Chondrocyte (in vitro differentiated cells): ENCODE results near the gene PM20D2. TPM values are rescaled to one million over a fixed set of nuclear protein-coding genes. Genes with fewer than 3 reads are reported as not detected.

Experiments
- DNase-seq: peaks from one replicate; pipeline ENCODE4 v3.0.0; 2021; ENCODE audit warnings: mixed read lengths, low spot score
- H3K27ac Mint-ChIP-seq: one replicate; pipeline ENCODE4 v1.8.0; 2021; ENCODE audit warnings: mild to moderate bottlenecking, moderate library complexity, mixed read lengths; ENCODE audit not compliant: unreplicated experiment
- H3K27me3 Mint-ChIP-seq: 2 replicates; pipeline ENCODE4 v1.8.0; 2021; ENCODE audit warnings: low read depth, mixed read lengths
- H3K36me3 Mint-ChIP-seq: 2 replicates; pipeline ENCODE4 v1.8.0; 2021; ENCODE audit warnings: low read depth, mixed read lengths
- H3K4me1 Mint-ChIP-seq: 2 replicates; pipeline ENCODE4 v1.8.0; 2021; ENCODE audit warnings: low read depth, mild to moderate bottlenecking, mixed read lengths
- H3K4me3 Mint-ChIP-seq: one replicate; pipeline ENCODE4 v1.8.0; 2021; ENCODE audit warnings: mild to moderate bottlenecking, moderate library complexity, mixed read lengths; ENCODE audit not compliant: unreplicated experiment
- H3K9me3 Mint-ChIP-seq: 2 replicates; pipeline ENCODE4 v1.8.0; 2021; ENCODE audit warnings: low read depth, mixed read lengths
- total RNA-seq: library from RNA; stranded (reverse); gene quantifications from 3 replicates; pipeline ENCODE4 v1.2.1, GENCODE V29; 2021
- TF ChIP-seq, protein P1 (sequence below): fragments of 200-600 bp; sonication (generic); IDR thresholded peaks from 2 replicates; pipeline ENCODE4 v1.5.0; 2021; ENCODE audit warnings: antibody characterized with exemption, mild to moderate bottlenecking, moderate library complexity

PM20D2 gene
- total RNA-seq, 1 donor from 2014 or later = 6.2 TPM

GRCh38 chr6:89138173-89138572, 7.7 kb upstream of the PM20D2 start:
- Mint-ChIP-seq H3K27me3 (no peaks in the 10 kb centered on the region), H3K9me3 (no peaks in the 10 kb centered on the region), H3K36me3 (no peaks in the 10 kb centered on the region), H3K27ac (no peak overlapping the region), H3K4me1 (peaks cover 46% of the 10 kb centered on the region), H3K4me3 (no peak overlapping the region)
- TF ChIP-seq, protein P1, sequence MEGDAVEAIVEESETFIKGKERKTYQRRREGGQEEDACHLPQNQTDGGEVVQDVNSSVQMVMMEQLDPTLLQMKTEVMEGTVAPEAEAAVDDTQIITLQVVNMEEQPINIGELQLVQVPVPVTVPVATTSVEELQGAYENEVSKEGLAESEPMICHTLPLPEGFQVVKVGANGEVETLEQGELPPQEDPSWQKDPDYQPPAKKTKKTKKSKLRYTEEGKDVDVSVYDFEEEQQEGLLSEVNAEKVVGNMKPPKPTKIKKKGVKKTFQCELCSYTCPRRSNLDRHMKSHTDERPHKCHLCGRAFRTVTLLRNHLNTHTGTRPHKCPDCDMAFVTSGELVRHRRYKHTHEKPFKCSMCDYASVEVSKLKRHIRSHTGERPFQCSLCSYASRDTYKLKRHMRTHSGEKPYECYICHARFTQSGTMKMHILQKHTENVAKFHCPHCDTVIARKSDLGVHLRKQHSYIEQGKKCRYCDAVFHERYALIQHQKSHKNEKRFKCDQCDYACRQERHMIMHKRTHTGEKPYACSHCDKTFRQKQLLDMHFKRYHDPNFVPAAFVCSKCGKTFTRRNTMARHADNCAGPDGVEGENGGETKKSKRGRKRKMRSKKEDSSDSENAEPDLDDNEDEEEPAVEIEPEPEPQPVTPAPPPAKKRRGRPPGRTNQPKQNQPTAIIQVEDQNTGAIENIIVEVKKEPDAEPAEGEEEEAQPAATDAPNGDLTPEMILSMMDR = no peak
- no peak for DNase-seq

DNA sequence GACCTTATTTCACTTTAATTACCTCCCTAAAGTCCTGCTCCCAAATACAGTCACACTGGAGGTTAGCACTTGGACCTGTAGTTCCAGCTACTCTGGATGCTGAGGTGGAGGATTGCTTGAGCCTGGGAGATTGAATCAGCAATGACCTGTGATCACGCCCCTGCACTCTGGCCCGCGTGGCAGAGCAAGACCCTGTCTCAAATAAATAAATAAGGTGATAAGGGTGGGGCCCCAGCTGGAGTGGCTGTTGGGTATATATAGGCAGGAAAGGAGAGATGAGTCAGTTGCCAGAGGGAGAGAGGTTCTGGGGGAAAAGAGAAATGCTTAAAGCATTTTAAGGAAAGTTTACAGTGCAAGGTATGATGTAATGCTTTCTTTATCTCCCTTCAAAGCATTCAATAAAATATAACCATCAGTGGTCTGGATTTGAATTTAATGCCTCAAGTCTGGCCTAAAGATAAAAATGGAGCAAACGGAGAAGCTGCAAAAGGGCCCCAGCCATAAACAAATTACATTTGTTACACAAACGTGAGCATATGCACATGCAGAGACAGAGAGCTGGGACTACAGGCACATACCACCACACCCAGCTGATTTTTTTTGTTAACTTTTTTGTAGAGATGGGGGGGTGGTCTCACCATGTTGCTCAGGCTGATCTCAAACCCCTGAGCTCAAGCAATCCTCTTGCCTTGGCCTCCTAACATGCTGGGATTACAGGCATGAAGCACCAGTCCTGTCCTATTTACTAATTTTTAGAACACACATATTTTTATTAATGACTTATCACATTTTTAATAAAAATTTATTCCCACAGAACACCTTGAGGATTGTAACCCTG, 6.1 kb upstream of the PM20D2 start:
- DNase-seq = no peak
- TF ChIP-seq, protein P1 = no peak
- H3K36me3 Mint-ChIP-seq = no peaks in the 10 kb centered on the region
- H3K9me3 Mint-ChIP-seq = no peaks in the 10 kb centered on the region
- H3K27me3 Mint-ChIP-seq = no peaks in the 10 kb centered on the region
- peak overlapping the region; percentile 68 for H3K27ac Mint-ChIP-seq
- peaks cover 62% of the 10 kb centered on the region for H3K4me1 Mint-ChIP-seq
- no peak overlapping the region for H3K4me3 Mint-ChIP-seq

- Mint-ChIP-seq H3K4me1 (peaks cover 69% of the 10 kb centered on the region), H3K36me3 (no peaks in the 10 kb centered on the region), H3K9me3 (no peaks in the 10 kb centered on the region), H3K27ac (peak overlapping the region; percentile 74), H3K4me3 (peak overlapping the region; percentile 1), H3K27me3 (no peaks in the 10 kb centered on the region)
- TF ChIP-seq, protein P1 = no peak
- DNase-seq = no peak
Measured at GRCh38 chr6:89140347-89141156, 5.3 kb upstream of the PM20D2 start.

GRCh38 chr6:89144354-89144906, 1.4 kb upstream of the PM20D2 start:
- Mint-ChIP-seq H3K4me3 (no peak overlapping the region), H3K27me3 (no peaks in the 10 kb centered on the region), H3K27ac (peak overlapping the region; percentile 66), H3K9me3 (no peaks in the 10 kb centered on the region), H3K36me3 (peaks cover 1% of the 10 kb centered on the region), H3K4me1 (peaks cover 69% of the 10 kb centered on the region)
- TF ChIP-seq, protein P1 = no peak
- no peak for DNase-seq
